Adipocyte (in vitro differentiated cells): ENCODE measurements around the gene AOPEP.

ENCODE experiments used
- DNase-seq: peaks from one replicate; pipeline ENCODE4 v3.0.0-alpha.2; 2015; ENCODE audit warnings: low read depth
- H3K27me3 ChIP-seq: replicated peaks from 2 replicates; pipeline ENCODE4 v1.7.0; 2013; ENCODE audit warnings: mild to moderate bottlenecking, low read length, moderate library complexity; ENCODE audit not compliant: control insufficient read depth, insufficient read depth
- H3K36me3 ChIP-seq: 2 replicates; pipeline ENCODE4 v1.7.0; 2013; ENCODE audit warnings: low read length, mild to moderate bottlenecking, moderate library complexity; ENCODE audit not compliant: control insufficient read depth, insufficient read depth, severe bottlenecking
- H3K4me1 ChIP-seq: 2 replicates; pipeline ENCODE4 v1.7.0; 2013; ENCODE audit warnings: mild to moderate bottlenecking, low read length, moderate library complexity; ENCODE audit not compliant: control insufficient read depth, insufficient read depth
- H3K4me3 ChIP-seq: 2 replicates; pipeline ENCODE4 v1.7.0; 2013; ENCODE audit warnings: mild to moderate bottlenecking, low read length, moderate library complexity
- H3K9ac ChIP-seq: 2 replicates; pipeline ENCODE4 v1.7.0; 2013; ENCODE audit warnings: mild to moderate bottlenecking, low read length, moderate library complexity
- H3K9me3 ChIP-seq: 2 replicates; pipeline ENCODE4 v1.7.0; 2013; ENCODE audit warnings: mild to moderate bottlenecking, low read length, moderate library complexity; ENCODE audit not compliant: control insufficient read depth

The AOPEP gene

GRCh38 chr9:94851892-94852291 lies 125.4 kb downstream of the AOPEP start:
- Histone ChIP-seq H3K9ac (no peak overlapping the region), H3K4me1 (peaks cover 11% of the 10 kb centered on the region), H3K36me3 (no peaks in the 10 kb centered on the region), H3K4me3 (no peak overlapping the region), H3K27me3 (no peaks in the 10 kb centered on the region), H3K9me3 (no peaks in the 10 kb centered on the region)
- DNase-seq = no peak

GRCh38 chr9:94852373-94852772 lies 125.9 kb downstream of the AOPEP start:
- H3K27me3 ChIP-seq = no peaks in the 10 kb centered on the region
- no peak overlapping the region for H3K9ac ChIP-seq
- H3K9me3 ChIP-seq = no peaks in the 10 kb centered on the region
- H3K36me3 ChIP-seq = no peaks in the 10 kb centered on the region
- H3K4me3 ChIP-seq = no peak overlapping the region
- peaks cover 7% of the 10 kb centered on the region for H3K4me1 ChIP-seq
- no peak for DNase-seq

GRCh38 chr9:94853887-94854286 lies 127.4 kb downstream of the AOPEP start:
- Histone ChIP-seq H3K9ac (no peak overlapping the region), H3K9me3 (no peaks in the 10 kb centered on the region), H3K4me3 (no peak overlapping the region), H3K27me3 (no peaks in the 10 kb centered on the region), H3K36me3 (no peaks in the 10 kb centered on the region), H3K4me1 (no peaks in the 10 kb centered on the region)
- no peak for DNase-seq

GRCh38 chr9:94855903-94856302 lies 129.4 kb downstream of the AOPEP start:
- Histone ChIP-seq H3K9me3 (no peaks in the 10 kb centered on the region), H3K4me1 (no peaks in the 10 kb centered on the region), H3K27me3 (no peaks in the 10 kb centered on the region), H3K4me3 (no peak overlapping the region), H3K9ac (no peak overlapping the region), H3K36me3 (no peaks in the 10 kb centered on the region)
- DNase-seq = no peak

- Histone ChIP-seq H3K9ac (no peak overlapping the region), H3K27me3 (no peaks in the 10 kb centered on the region), H3K4me3 (no peak overlapping the region), H3K36me3 (no peaks in the 10 kb centered on the region), H3K4me1 (peaks cover 14% of the 10 kb centered on the region), H3K9me3 (no peaks in the 10 kb centered on the region)
- no peak for DNase-seq
Measured at GRCh38 chr9:94857791-94858190, 131.3 kb downstream of the AOPEP start.

GRCh38 chr9:94859226-94859625 lies 132.7 kb downstream of the AOPEP start:
- Histone ChIP-seq H3K27me3 (no peaks in the 10 kb centered on the region), H3K36me3 (no peaks in the 10 kb centered on the region), H3K9me3 (no peaks in the 10 kb centered on the region), H3K9ac (no peak overlapping the region), H3K4me3 (no peak overlapping the region), H3K4me1 (peaks cover 20% of the 10 kb centered on the region)
- no peak for DNase-seq

- DNase-seq = no peak
- Histone ChIP-seq H3K4me1 (peaks cover 27% of the 10 kb centered on the region), H3K27me3 (no peaks in the 10 kb centered on the region), H3K4me3 (no peak overlapping the region), H3K36me3 (no peaks in the 10 kb centered on the region), H3K9me3 (no peaks in the 10 kb centered on the region), H3K9ac (no peak overlapping the region)
Measured at GRCh38 chr9:94859891-94860290, 133.4 kb downstream of the AOPEP start.

- no peak for DNase-seq
- Histone ChIP-seq H3K4me3 (no peak overlapping the region), H3K27me3 (no peaks in the 10 kb centered on the region), H3K9me3 (no peaks in the 10 kb centered on the region), H3K36me3 (no peaks in the 10 kb centered on the region), H3K9ac (no peak overlapping the region), H3K4me1 (peaks cover 37% of the 10 kb centered on the region)
Measured at GRCh38 chr9:94860678-94861588, 134.4 kb downstream of the AOPEP start.

GRCh38 chr9:94861589-94862272 lies 135.2 kb downstream of the AOPEP start:
- Histone ChIP-seq H3K9ac (peak overlapping the region; percentile 43), H3K36me3 (no peaks in the 10 kb centered on the region), H3K27me3 (no peaks in the 10 kb centered on the region), H3K4me1 (peaks cover 45% of the 10 kb centered on the region), H3K9me3 (no peaks in the 10 kb centered on the region), H3K4me3 (no peak overlapping the region)
- peak; percentile 76 for DNase-seq

GRCh38 chr9:94864196-94864595 lies 137.7 kb downstream of the AOPEP start:
- peak overlapping the region; percentile 30 for H3K9ac ChIP-seq
- H3K4me1 ChIP-seq = peaks cover 66% of the 10 kb centered on the region
- no peaks in the 10 kb centered on the region for H3K9me3 ChIP-seq
- H3K36me3 ChIP-seq = no peaks in the 10 kb centered on the region
- H3K27me3 ChIP-seq = no peaks in the 10 kb centered on the region
- peak; percentile 53 for DNase-seq
- H3K4me3 ChIP-seq = peak overlapping the region; percentile 6

GRCh38 chr9:94864862-94865509 lies 138.5 kb downstream of the AOPEP start:
- H3K4me3 ChIP-seq = no peak overlapping the region
- H3K36me3 ChIP-seq = no peaks in the 10 kb centered on the region
- peak overlapping the region; percentile 30 for H3K9ac ChIP-seq
- no peaks in the 10 kb centered on the region for H3K27me3 ChIP-seq
- H3K4me1 ChIP-seq = peaks cover 70% of the 10 kb centered on the region
- no peaks in the 10 kb centered on the region for H3K9me3 ChIP-seq
- DNase-seq = no peak
